SH-SY5Y (cell line): ENCODE measurements around the gene RSPH1.

Source experiments
- GATA2 ChIP-seq: IDR thresholded peaks from 2 replicates; pipeline ENCODE4 v1.6.1; 2011; ENCODE audit warnings: mild to moderate bottlenecking, low read depth, low read length
- GATA3 ChIP-seq: IDR thresholded peaks from 2 replicates; pipeline ENCODE4 v1.6.1; 2011; ENCODE audit warnings: low read depth, mild to moderate bottlenecking, low read length, moderate library complexity

DNA sequence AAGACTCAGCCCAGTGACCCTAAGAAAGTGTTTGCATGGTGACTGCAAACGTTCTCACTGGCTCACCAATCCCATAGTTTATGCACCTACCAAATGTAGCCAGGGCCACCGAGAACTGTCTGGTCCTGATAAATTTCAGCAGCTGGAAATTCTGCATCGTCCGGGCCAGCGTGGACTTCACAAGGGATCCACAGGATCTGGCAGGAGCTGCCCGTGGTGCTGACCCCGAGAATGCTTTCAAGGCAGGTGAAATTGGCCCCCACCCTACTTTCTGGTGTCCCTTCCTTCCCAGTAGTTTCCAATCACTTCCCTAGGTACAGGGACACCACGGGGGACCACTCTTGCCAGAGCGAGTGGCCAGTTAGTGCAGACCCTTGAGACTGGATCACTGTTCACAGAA is 66.2 kb downstream of the RSPH1 start:
- TF ChIP-seq GATA3 (no peak), GATA2 (no peak)
